Activated B cell treated with CpG ODN at 0.5 μM for 24 hours (primary cell): ENCODE results near the gene NPAS3. TPM values are rescaled to one million over a fixed set of nuclear protein-coding genes. Genes with fewer than 3 reads are reported as not detected.

Experiments
- ATAC-seq: fragments of 200-7000 bp; cut with Tn5 transposase; one replicate; pipeline ENCODE4 v1.10.0; 2021; ENCODE audit warnings: low read depth, mild to moderate bottlenecking, moderate library complexity
- CTCF ChIA-PET: fragments of 350-600 bp; sonication (Branson Sonifier 250); formaldehyde crosslinking; loops from one replicate; lab custom pipeline; 2021; ENCODE audit warnings: antibody characterized with exemption; lab: Charles Lee
- POLR2A ChIA-PET: fragments of 350-600 bp; sonication (Branson Sonifier 250); formaldehyde crosslinking; loops from one replicate; lab custom pipeline; 2021; ENCODE audit warnings: antibody characterized with exemption; lab: Charles Lee
- DNase-seq: peaks from one replicate; pipeline ENCODE4 v3.0.0; 2022
- H3K27ac Mint-ChIP-seq: one replicate; pipeline ENCODE4 v1.8.0; 2020; ENCODE audit warnings: mixed read lengths
- H3K27me3 Mint-ChIP-seq: one replicate; pipeline ENCODE4 v1.8.0; 2021; ENCODE audit warnings: mixed read lengths
- H3K36me3 Mint-ChIP-seq: one replicate; pipeline ENCODE4 v1.8.0; 2021; ENCODE audit warnings: low read depth, mixed read lengths
- H3K4me1 Mint-ChIP-seq: one replicate; pipeline ENCODE4 v1.8.0; 2021; ENCODE audit warnings: mixed read lengths
- H3K4me3 Mint-ChIP-seq: one replicate; pipeline ENCODE4 v1.8.0; 2020; ENCODE audit warnings: mild to moderate bottlenecking, mixed read lengths
- H3K9me3 Mint-ChIP-seq: one replicate; pipeline ENCODE4 v1.8.0; 2020; ENCODE audit warnings: mixed read lengths
- intact Hi-C: fragments of 100-400 bp; cut with micrococcal nuclease; formaldehyde crosslinking; loops from one replicate; pipeline ENCODE4 v1.15.1; 2024
- total RNA-seq: library from RNA; stranded (reverse); gene quantifications from 2 replicates; pipeline ENCODE4 v1.2.3, GENCODE V29; 2022
- TF ChIP-seq, protein P1 (sequence below): fragments of 200-600 bp; IDR thresholded peaks from one replicate; pipeline ENCODE4 v1.8.0; 2022; ENCODE audit warnings: antibody characterized with exemption, mild to moderate bottlenecking

The NPAS3 gene
- total RNA-seq, 1 donor from 2014 or later, result not detected

DNA sequence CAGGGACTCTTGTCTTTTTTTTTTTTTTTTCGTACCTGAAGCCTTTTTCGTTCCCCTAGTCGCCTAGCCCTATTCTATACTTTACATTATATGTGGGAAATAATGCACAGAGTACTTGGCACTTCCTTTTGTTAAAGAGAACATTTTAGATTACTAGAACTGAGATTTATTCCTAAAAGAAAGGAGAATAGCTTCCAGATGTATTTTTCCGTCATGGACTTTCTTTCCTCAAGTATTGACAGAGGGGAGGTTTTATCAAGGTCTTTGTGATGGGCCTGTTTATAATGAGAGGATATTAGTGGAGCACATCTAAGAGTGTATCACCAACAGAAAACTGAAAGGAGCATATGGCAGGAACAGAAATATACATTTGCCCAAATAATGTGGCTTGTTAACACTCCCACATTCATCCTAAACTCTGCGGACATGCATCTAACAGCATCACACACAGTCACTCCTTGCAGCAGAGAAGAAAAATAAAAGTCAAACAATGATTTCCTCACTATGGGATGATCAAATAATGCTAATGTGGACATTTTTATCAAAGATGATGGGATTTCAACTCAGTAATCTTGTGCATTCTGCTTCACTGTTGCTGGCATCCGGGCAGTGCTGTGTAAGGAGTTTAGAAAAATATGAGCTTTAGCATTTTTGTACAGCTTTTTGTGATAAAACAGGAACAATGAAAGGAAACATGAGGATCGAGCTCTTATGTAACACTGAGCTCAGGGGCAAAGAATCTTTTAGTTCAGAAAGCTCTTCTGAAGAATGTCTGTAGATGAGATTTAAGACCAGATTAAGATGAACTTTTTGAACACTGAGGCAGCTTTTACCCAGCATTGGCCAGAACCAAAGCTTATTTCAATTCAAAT is 829.1 kb downstream of the NPAS3 start:
- Mint-ChIP-seq H3K36me3 (no peaks in the 10 kb centered on the region), H3K27me3 (no peaks in the 10 kb centered on the region), H3K4me3 (no peak overlapping the region), H3K27ac (no peak overlapping the region), H3K4me1 (no peaks in the 10 kb centered on the region), H3K9me3 (no peaks in the 10 kb centered on the region)
- ATAC-seq (no peak), DNase-seq (no peak)
- intact Hi-C loops, result no loop called here
- CTCF ChIA-PET, result no interaction called here
- POLR2A ChIA-PET, result interaction anchor here (0.6 kb wide), 1 partner anchor 35 kb away, joined by 3 read pairs; no protein-coding TSS in a partner anchor
- TF ChIP-seq, protein P1, sequence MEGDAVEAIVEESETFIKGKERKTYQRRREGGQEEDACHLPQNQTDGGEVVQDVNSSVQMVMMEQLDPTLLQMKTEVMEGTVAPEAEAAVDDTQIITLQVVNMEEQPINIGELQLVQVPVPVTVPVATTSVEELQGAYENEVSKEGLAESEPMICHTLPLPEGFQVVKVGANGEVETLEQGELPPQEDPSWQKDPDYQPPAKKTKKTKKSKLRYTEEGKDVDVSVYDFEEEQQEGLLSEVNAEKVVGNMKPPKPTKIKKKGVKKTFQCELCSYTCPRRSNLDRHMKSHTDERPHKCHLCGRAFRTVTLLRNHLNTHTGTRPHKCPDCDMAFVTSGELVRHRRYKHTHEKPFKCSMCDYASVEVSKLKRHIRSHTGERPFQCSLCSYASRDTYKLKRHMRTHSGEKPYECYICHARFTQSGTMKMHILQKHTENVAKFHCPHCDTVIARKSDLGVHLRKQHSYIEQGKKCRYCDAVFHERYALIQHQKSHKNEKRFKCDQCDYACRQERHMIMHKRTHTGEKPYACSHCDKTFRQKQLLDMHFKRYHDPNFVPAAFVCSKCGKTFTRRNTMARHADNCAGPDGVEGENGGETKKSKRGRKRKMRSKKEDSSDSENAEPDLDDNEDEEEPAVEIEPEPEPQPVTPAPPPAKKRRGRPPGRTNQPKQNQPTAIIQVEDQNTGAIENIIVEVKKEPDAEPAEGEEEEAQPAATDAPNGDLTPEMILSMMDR, result no peak

DNA sequence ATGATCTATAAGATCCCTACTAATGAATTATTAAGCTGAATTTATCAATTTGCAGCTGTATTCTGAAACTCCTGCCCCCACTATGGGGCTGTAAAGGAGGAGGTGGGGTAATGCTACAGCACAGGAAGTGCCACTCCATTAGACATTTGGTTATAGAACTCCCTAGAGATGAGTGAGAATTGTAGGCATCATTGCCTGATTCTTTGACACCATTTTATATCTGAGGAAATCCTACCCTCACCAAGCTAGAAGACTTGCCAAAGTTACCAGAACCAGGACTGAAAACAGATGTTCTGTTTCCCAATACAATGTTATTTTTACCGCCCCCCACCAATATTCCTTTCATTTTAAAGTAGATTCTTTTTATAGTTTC is 829.8 kb downstream of the NPAS3 start:
- no peak overlapping the region for H3K27ac Mint-ChIP-seq
- H3K4me1 Mint-ChIP-seq, result no peaks in the 10 kb centered on the region
- H3K9me3 Mint-ChIP-seq, result no peaks in the 10 kb centered on the region
- H3K36me3 Mint-ChIP-seq, result no peaks in the 10 kb centered on the region
- intact Hi-C loops, result no loop called here
- CTCF ChIA-PET, result no interaction called here
- H3K27me3 Mint-ChIP-seq, result no peaks in the 10 kb centered on the region
- no peak for DNase-seq
- no peak for ATAC-seq
- H3K4me3 Mint-ChIP-seq, result no peak overlapping the region
- TF ChIP-seq, protein P1, result no peak
- POLR2A ChIA-PET, result no interaction called here

DNA sequence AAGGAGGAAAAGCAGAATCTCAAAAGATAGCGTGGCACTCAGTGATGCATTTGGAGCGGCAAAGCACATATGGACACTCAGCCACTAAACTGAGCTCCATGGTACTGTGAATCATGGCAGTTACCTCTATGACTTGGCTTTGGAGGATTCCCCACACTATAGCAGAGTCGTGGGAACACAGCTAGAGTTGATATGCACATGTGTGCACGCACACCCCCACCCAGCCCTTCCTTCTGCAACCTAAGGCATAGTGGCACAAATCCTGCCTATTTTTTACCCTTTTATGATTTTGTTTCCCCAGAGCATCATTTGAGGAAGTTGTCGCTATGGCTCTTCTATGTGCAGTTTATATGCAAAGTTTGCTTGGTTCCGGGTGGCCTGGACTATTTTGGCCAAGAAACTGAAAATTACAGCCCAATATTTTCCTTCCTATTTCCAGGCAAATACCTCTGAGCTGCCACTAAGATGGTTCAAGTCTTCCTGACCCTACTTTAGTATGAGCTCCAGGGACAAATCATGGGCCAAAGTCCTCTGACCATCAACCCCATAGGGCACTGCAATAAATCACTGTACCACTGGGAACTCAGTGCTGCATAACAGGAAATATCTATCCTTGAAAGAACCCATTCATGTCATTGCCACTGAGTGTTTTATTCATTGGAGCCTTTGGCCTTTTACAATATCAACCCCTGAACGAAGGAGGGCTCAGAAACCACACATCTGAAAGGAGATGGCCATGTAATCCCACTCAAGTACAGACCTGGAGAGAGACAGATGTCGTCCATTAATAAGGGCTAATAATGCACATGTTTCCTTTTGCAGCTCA is 834.7 kb downstream of the NPAS3 start:
- ChIA-PET POLR2A (no interaction called here), CTCF (no interaction called here)
- no peaks in the 10 kb centered on the region for H3K27me3 Mint-ChIP-seq
- H3K9me3 Mint-ChIP-seq, result no peaks in the 10 kb centered on the region
- TF ChIP-seq, protein P1, result no peak
- DNase-seq (no peak), ATAC-seq (no peak)
- no peaks in the 10 kb centered on the region for H3K36me3 Mint-ChIP-seq
- intact Hi-C loops, result no loop called here
- no peak overlapping the region for H3K4me3 Mint-ChIP-seq
- H3K27ac Mint-ChIP-seq, result no peak overlapping the region
- no peaks in the 10 kb centered on the region for H3K4me1 Mint-ChIP-seq

DNA sequence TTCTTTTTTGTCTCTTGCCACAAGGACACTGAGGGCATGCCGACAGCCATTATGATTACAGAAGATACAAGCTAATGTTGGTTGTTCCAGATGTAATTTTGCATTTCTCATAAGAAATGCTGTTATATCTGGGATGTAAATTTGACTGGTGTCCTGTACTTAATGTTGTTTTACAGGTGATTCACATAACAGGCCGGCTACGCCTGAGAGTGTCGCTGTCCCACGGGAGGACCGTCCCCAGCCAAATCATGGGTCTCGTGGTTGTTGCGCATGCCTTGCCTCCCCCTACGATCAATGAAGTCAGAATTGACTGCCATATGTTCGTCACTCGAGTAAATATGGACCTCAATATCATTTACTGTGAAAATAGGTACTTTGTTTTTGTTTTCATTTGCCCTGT is 835.5 kb downstream of the NPAS3 start:
- ATAC-seq, result no peak
- Mint-ChIP-seq H3K36me3 (no peaks in the 10 kb centered on the region), H3K9me3 (no peaks in the 10 kb centered on the region), H3K27ac (no peak overlapping the region), H3K4me3 (no peak overlapping the region), H3K27me3 (no peaks in the 10 kb centered on the region), H3K4me1 (no peaks in the 10 kb centered on the region)
- ChIA-PET CTCF (no interaction called here), POLR2A (no interaction called here)
- DNase-seq, result no peak
- TF ChIP-seq, protein P1, result no peak
- intact Hi-C loops, result no loop called here
